ENCODE measurements around the gene CYP27C1.

CYP27C1 gene

GRCh38 chr2:127220102-127220767 is at the start of gene CYP27C1:
Gene CYP27C1 (minus strand): TSS chr2:127220299. CDS start chr2:127220270, 29 bp downstream.
- in situ Hi-C loops (cut with MboI; ENCODE audit: low sequenced_read_pairs, unreplicated experiment): no loop called here
- peak; percentile 41 for DNase-seq (ENCODE audit: low spot score)
- TF ChIP-seq CTCF (IDR thresholded peaks at IDR 0.05; ENCODE audit: borderline replicate concordance, control extremely low read depth, extremely low read depth, insufficient read depth, missing control alignments): no peak

- in situ Hi-C loops (cut with MboI; ENCODE audit: low sequenced_read_pairs, unreplicated experiment): no loop called here
- TF ChIP-seq CTCF (IDR thresholded peaks at IDR 0.05; ENCODE audit: borderline replicate concordance, control extremely low read depth, extremely low read depth, insufficient read depth, missing control alignments): no peak
- no peak for DNase-seq (ENCODE audit: low spot score)
Measured at GRCh38 chr2:127261804-127262406, 41.8 kb upstream of the CYP27C1 start.

- TF ChIP-seq CTCF (IDR thresholded peaks at IDR 0.05; ENCODE audit: borderline replicate concordance, control extremely low read depth, extremely low read depth, insufficient read depth, missing control alignments): no peak
- in situ Hi-C loops (cut with MboI; ENCODE audit: low sequenced_read_pairs, unreplicated experiment): no loop called here
- DNase-seq (ENCODE audit: low spot score): no peak
Measured at GRCh38 chr2:127259355-127259754, 39.3 kb upstream of the CYP27C1 start.

GRCh38 chr2:127256866-127257265 is 36.8 kb upstream of the CYP27C1 start:
- no peak for TF ChIP-seq CTCF (IDR thresholded peaks at IDR 0.05; ENCODE audit: borderline replicate concordance, control extremely low read depth, extremely low read depth, insufficient read depth, missing control alignments)
- in situ Hi-C loops (cut with MboI; ENCODE audit: low sequenced_read_pairs, unreplicated experiment): no loop called here
- DNase-seq (ENCODE audit: low spot score): no peak

GRCh38 chr2:127256381-127256780 is 36.3 kb upstream of the CYP27C1 start:
- TF ChIP-seq CTCF (IDR thresholded peaks at IDR 0.05; ENCODE audit: borderline replicate concordance, control extremely low read depth, extremely low read depth, insufficient read depth, missing control alignments): no peak
- in situ Hi-C loops (cut with MboI; ENCODE audit: low sequenced_read_pairs, unreplicated experiment): no loop called here
- DNase-seq (ENCODE audit: low spot score): no peak

- in situ Hi-C loops (cut with MboI; ENCODE audit: low sequenced_read_pairs, unreplicated experiment): no loop called here
- no peak for DNase-seq (ENCODE audit: low spot score)
Measured at GRCh38 chr2:127255721-127256120, 35.6 kb upstream of the CYP27C1 start.

More at GRCh38 chr2:127255721-127256120, 35.6 kb upstream of the CYP27C1 start:
- no peak for TF ChIP-seq CTCF (IDR thresholded peaks at IDR 0.05; ENCODE audit: borderline replicate concordance, control extremely low read depth, extremely low read depth, insufficient read depth, missing control alignments)

All from GM13976 (cell line).